Stimulated activated CD8-positive, alpha-beta memory T cell treated with anti-CD3 and anti-CD28 coated beads, Interleukin-7, amount 100 ng/mL, for 48 hours (primary cell): ENCODE data around the gene PRKG1.
"Not testable (repeated sequence)": the region's sequence is repeated elsewhere in the genome, so short reads cannot be mapped to it uniquely, and the experiment has no call there.

Source experiments
- DNase-seq, 2 donors: peaks; one replicate each; pipeline ENCODE4 v3.0.0-alpha.2; 2020; ENCODE audit warnings: low read depth in 1 of 2; ENCODE audit errors: extremely low read depth in 1 of 2

PRKG1 gene

GRCh38 chr10:52143338-52143737 is 1069.1 kb downstream of the PRKG1 start:
- DNase-seq, result no peak

GRCh38 chr10:52145636-52146035 is 1071.3 kb downstream of the PRKG1 start:
- DNase-seq, result no peak

- no peak for DNase-seq
These were observed 1072.5 kb downstream of the PRKG1 start for GRCh38 chr10:52146766-52147165.

- DNase-seq, result no peak
These were observed 1096.5 kb downstream of the PRKG1 start for GRCh38 chr10:52170776-52171175.

- DNase-seq, result no peak
These were observed 1098.3 kb downstream of the PRKG1 start for GRCh38 chr10:52172581-52172980.

GRCh38 chr10:52185256-52185655 is 1111.0 kb downstream of the PRKG1 start:
- DNase-seq, result no peak

GRCh38 chr10:52187521-52188258 is 1113.4 kb downstream of the PRKG1 start:
- no peak for DNase-seq

GRCh38 chr10:52191049-52191448 is 1116.8 kb downstream of the PRKG1 start:
- DNase-seq, result no peak

GRCh38 chr10:52194191-52194590 is 1119.9 kb downstream of the PRKG1 start:
- no peak for DNase-seq

- no peak for DNase-seq
These were observed 1120.4 kb downstream of the PRKG1 start for GRCh38 chr10:52194716-52195115.

GRCh38 chr10:52197098-52197497 is 1122.8 kb downstream of the PRKG1 start:
- no peak for DNase-seq

- no peak for DNase-seq
These were observed 1124.3 kb downstream of the PRKG1 start for GRCh38 chr10:52198540-52198939.

GRCh38 chr10:52204906-52205305 is 1130.6 kb downstream of the PRKG1 start:
- DNase-seq, result not testable (repeated sequence)

- no peak for DNase-seq
These were observed 1134.1 kb downstream of the PRKG1 start for GRCh38 chr10:52208365-52208764.

- DNase-seq, result no peak
These were observed 1135.9 kb downstream of the PRKG1 start for GRCh38 chr10:52210161-52210560.

GRCh38 chr10:52212062-52212461 is 1137.8 kb downstream of the PRKG1 start:
- no peak for DNase-seq

- no peak for DNase-seq
These were observed 1138.5 kb downstream of the PRKG1 start for GRCh38 chr10:52212802-52213201.

- no peak for DNase-seq
These were observed 1139.0 kb downstream of the PRKG1 start for GRCh38 chr10:52213321-52213752.

- no peak for DNase-seq
These were observed 1141.6 kb downstream of the PRKG1 start for GRCh38 chr10:52215745-52216361.

GRCh38 chr10:52216852-52217251 is 1142.6 kb downstream of the PRKG1 start:
- no peak for DNase-seq

GRCh38 chr10:52217531-52217930 is 1143.2 kb downstream of the PRKG1 start:
- DNase-seq, result no peak

- DNase-seq, result no peak
These were observed 1146.7 kb downstream of the PRKG1 start for GRCh38 chr10:52220947-52221346.

- no peak for DNase-seq
These were observed 1147.6 kb downstream of the PRKG1 start for GRCh38 chr10:52221923-52222322.
